Measurements from ENCODE around the gene MTMR3. TPM values are rescaled to one million over a fixed set of nuclear protein-coding genes. Genes with fewer than 3 reads are reported as not detected.

MTMR3 gene
- total RNA-seq, 3 donors from 2014 or later: 57.0 to 90.0 (median 67.2) TPM

- Histone ChIP-seq H3K4me1 (no peaks in the 10 kb centered on the region), H3K36me3 (no peaks in the 10 kb centered on the region), H3K4me3 (no peak overlapping the region), H3K9me3 (no peaks in the 10 kb centered on the region), H3K27ac (no peak overlapping the region), H3K27me3 (no peaks in the 10 kb centered on the region)
- intact Hi-C loops (cut with DNase I; ENCODE audit: low total_unique reads): no loop called here
- DNase-seq (ENCODE audit: low spot score in 2 of 2): peak in 1 of 2 donors; percentile 67
- TF ChIP-seq POLR2A (IDR thresholded peaks at IDR 0.05): no peak
- no peak for TF ChIP-seq CTCF (IDR thresholded peaks at IDR 0.05)
- no peak for TF ChIP-seq POLR2AphosphoS5 (IDR thresholded peaks at IDR 0.05)
Observed at GRCh38 chr22:30038219-30038618, 155.2 kb downstream of the MTMR3 start.

GRCh38 chr22:30040499-30041260 lies 157.7 kb downstream of the MTMR3 start:
- Histone ChIP-seq H3K9me3 (no peaks in the 10 kb centered on the region), H3K27me3 (no peaks in the 10 kb centered on the region), H3K36me3 (no peaks in the 10 kb centered on the region), H3K4me3 (no peak overlapping the region), H3K27ac (no peak overlapping the region), H3K4me1 (no peaks in the 10 kb centered on the region)
- TF ChIP-seq POLR2AphosphoS5 (IDR thresholded peaks at IDR 0.05) (no peak), POLR2A (IDR thresholded peaks at IDR 0.05) (no peak), CTCF (IDR thresholded peaks at IDR 0.05) (no peak)
- no peak for DNase-seq (ENCODE audit: low spot score in 2 of 2)
- intact Hi-C loops (cut with DNase I; ENCODE audit: low total_unique reads): no loop called here

GRCh38 chr22:30041475-30041874 lies 158.5 kb downstream of the MTMR3 start:
- TF ChIP-seq POLR2AphosphoS5 (IDR thresholded peaks at IDR 0.05) (no peak), POLR2A (IDR thresholded peaks at IDR 0.05) (no peak), CTCF (IDR thresholded peaks at IDR 0.05) (no peak)
- intact Hi-C loops (cut with DNase I; ENCODE audit: low total_unique reads): no loop called here
- H3K27me3 ChIP-seq: no peaks in the 10 kb centered on the region
- no peaks in the 10 kb centered on the region for H3K36me3 ChIP-seq
- H3K9me3 ChIP-seq: no peaks in the 10 kb centered on the region
- H3K4me3 ChIP-seq: no peak overlapping the region
- no peaks in the 10 kb centered on the region for H3K4me1 ChIP-seq
- no peak overlapping the region for H3K27ac ChIP-seq
- no peak for DNase-seq (ENCODE audit: low spot score in 2 of 2)

- Histone ChIP-seq H3K9me3 (no peaks in the 10 kb centered on the region), H3K27me3 (no peaks in the 10 kb centered on the region), H3K27ac (no peak overlapping the region), H3K4me1 (no peaks in the 10 kb centered on the region), H3K4me3 (no peak overlapping the region), H3K36me3 (no peaks in the 10 kb centered on the region)
- TF ChIP-seq POLR2A (IDR thresholded peaks at IDR 0.05) (no peak), CTCF (IDR thresholded peaks at IDR 0.05) (no peak), POLR2AphosphoS5 (IDR thresholded peaks at IDR 0.05) (no peak)
- DNase-seq (ENCODE audit: low spot score in 2 of 2): no peak
- intact Hi-C loops (cut with DNase I; ENCODE audit: low total_unique reads): no loop called here
Observed at GRCh38 chr22:30041881-30042280, 158.9 kb downstream of the MTMR3 start.

GRCh38 chr22:30043161-30043560 lies 160.2 kb downstream of the MTMR3 start:
- intact Hi-C loops (cut with DNase I; ENCODE audit: low total_unique reads): no loop called here

More at GRCh38 chr22:30043161-30043560, 160.2 kb downstream of the MTMR3 start:
- Histone ChIP-seq H3K36me3 (no peaks in the 10 kb centered on the region), H3K9me3 (no peaks in the 10 kb centered on the region), H3K27ac (peak overlapping the region in 1 of 2 donors; percentile 81), H3K4me1 (no peaks in the 10 kb centered on the region), H3K4me3 (no peak overlapping the region), H3K27me3 (no peaks in the 10 kb centered on the region)
- TF ChIP-seq POLR2AphosphoS5 (IDR thresholded peaks at IDR 0.05): no peak
- TF ChIP-seq POLR2A (IDR thresholded peaks at IDR 0.05): no peak
- TF ChIP-seq CTCF (IDR thresholded peaks at IDR 0.05): no peak
- DNase-seq (ENCODE audit: low spot score in 2 of 2): no peak

Data from breast epithelium (tissue), 4 donors.